Stomach (tissue), 9 donors: ENCODE data around the gene HADHB. TPM values are rescaled to one million over a fixed set of nuclear protein-coding genes. Genes with fewer than 3 reads are reported as not detected.
"Not testable (repeated sequence)": the region's sequence is repeated elsewhere in the genome, so short reads cannot be mapped to it uniquely, and the experiment has no call there.

ENCODE experiments used
- DNase-seq, 2 donors: peaks; one replicate each; pipeline versions ENCODE4 v3.0.0 to v3.0.0-alpha.2; 2013 to 2019
- H3K27ac ChIP-seq, 5 donors: fragments of 200-600 bp in 4 of 5; sonication (generic) in 4 of 5; one replicate each; pipeline ENCODE4 v1.5.1; 2013 to 2019; ENCODE audit warnings: mild to moderate bottlenecking in 1 of 5, moderate library complexity in 1 of 5
- H3K27me3 ChIP-seq, 3 donors: fragments of 200-600 bp; sonication (generic); one replicate each; pipeline ENCODE4 v1.5.1; 2017 to 2019; ENCODE audit warnings: mixed run types in 1 of 3
- H3K36me3 ChIP-seq, 4 donors: fragments of 200-600 bp; sonication (generic); 1 replicate in 3 of 4; 2 replicates in 1 of 4; pipeline ENCODE4 v1.5.1; 2016 to 2019
- H3K4me1 ChIP-seq, 4 donors: fragments of 200-600 bp; sonication (generic); one replicate each; pipeline ENCODE4 v1.5.1; 2016 to 2019
- H3K4me3 ChIP-seq, 4 donors: fragments of 200-600 bp; sonication (generic) in 3 of 4; one replicate each; pipeline ENCODE4 v1.5.1; 2016 to 2019; ENCODE audit warnings: mild to moderate bottlenecking in 1 of 4
- H3K9me3 ChIP-seq, 4 donors: fragments of 200-600 bp; sonication (generic); one replicate each; pipeline ENCODE4 v1.5.1; 2016 to 2019
- CTCF ChIP-seq, 7 experiments: fragments of 450-650 bp in 4 of 7; fragments of 200-600 bp in 3 of 7; sonication (generic) in 3 of 7; IDR thresholded peaks; one replicate each; pipeline ENCODE4 v1.5.1; 2016 to 2019; ENCODE audit warnings: antibody characterized with exemption in 7 of 7, control low read depth in 2 of 7, mild to moderate bottlenecking in 1 of 7
- EP300 ChIP-seq: sonication (generic); formaldehyde crosslinking; IDR thresholded peaks from one replicate; pipeline ENCODE4 v1.6.1; 2017; ENCODE audit warnings: antibody characterized with exemption
- POLR2A ChIP-seq, 4 donors: fragments of 450-650 bp; IDR thresholded peaks; one replicate each; pipeline ENCODE4 v1.6.1; 2016; ENCODE audit warnings: antibody characterized with exemption in 4 of 4, control low read depth in 2 of 4, mild to moderate bottlenecking in 1 of 4, moderate library complexity in 1 of 4
- POLR2AphosphoS5 ChIP-seq, 3 donors: sonication (generic); formaldehyde crosslinking; IDR thresholded peaks; one replicate each; pipeline ENCODE4 v1.6.1; 2016; ENCODE audit warnings: antibody characterized with exemption in 3 of 3
- WGBS, 5 donors: extraction: QIAGEN DNeasy Blood & Tissue Kit in 3 of 5; methylation state at CpG; one replicate each; pipeline versions ENCODE4 v1.1.5 to v1.1.7; 2013 to 2018; 5-methylcytosine and 5-hydroxymethylcytosine counted together
- intact Hi-C: fragments of 100-400 bp; cut with DNase I; formaldehyde crosslinking; loops from one replicate; pipeline ENCODE4 v1.15.1; 2023; ENCODE audit warnings: low total_unique reads
- polyA plus RNA-seq, 3 donors: library from polyadenylated mRNA; stranded (reverse); fragments of 200-250 nt; gene quantifications; one replicate each; pipeline ENCODE4 v1.2.3, GENCODE V29; 2013
- total RNA-seq, 5 donors: library from RNA; depleted of rRNA; stranded (reverse); fragments of >200 nt; gene quantifications; one replicate each; pipeline versions ENCODE4 v1.1.0 to v1.2.3, GENCODE V29; 2014 to 2016
- donor health status: healthy with polysubstance abuse.
- donor health status: Bipolar disorder and iron deficiency.
- donor health status: healthy.

Gene HADHB
- total and polyA plus RNA-seq, 8 donors, result 70.4 to 178 (median 91.4) TPM

DNA sequence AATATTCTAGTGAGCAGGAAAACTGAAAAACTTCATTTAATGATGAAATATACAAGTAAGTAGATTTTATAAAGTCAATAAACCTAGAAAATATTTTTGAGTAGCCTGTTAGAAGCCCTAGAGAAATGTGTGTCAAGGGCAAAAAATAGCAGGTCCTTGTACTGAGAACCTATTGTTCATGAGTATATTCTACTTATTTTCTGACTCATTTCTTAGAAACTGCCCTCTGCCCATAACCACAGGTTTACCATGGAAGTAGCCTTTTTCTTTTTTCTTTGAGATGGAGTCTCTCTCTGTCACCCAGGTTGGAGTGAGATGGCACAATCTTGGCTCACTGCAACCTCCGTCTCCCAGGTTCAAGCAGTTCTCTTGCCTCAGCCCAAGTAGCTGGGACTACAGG lies 81.8 kb downstream of the HADHB start:
- TF ChIP-seq EP300 (no peak), POLR2AphosphoS5 (IDR thresholded peaks at IDR 0.05) (no peak), POLR2A (IDR thresholded peaks at IDR 0.05) (no peak), CTCF (IDR thresholded peaks at IDR 0.05) (no peak)
- no peaks in the 10 kb centered on the region for H3K9me3 ChIP-seq
- H3K4me1 ChIP-seq, result peaks cover 0 to 8% (median 0%) of the 10 kb centered on the region in 4 donors
- no peaks in the 10 kb centered on the region for H3K27me3 ChIP-seq
- H3K27ac ChIP-seq, result no peak overlapping the region
- no peak overlapping the region for H3K4me3 ChIP-seq
- WGBS, 5 donors, result 74 to 94% (median 88%) methylated on average over 1 of the region's 1 CpG
- H3K36me3 ChIP-seq, result no peaks in the 10 kb centered on the region
- no peak for DNase-seq
- intact Hi-C loops, result loop anchor here (10.0 kb wide), 1 partner anchor 82 kb away; the partner anchor contains the start of genes HADHA and HADHB

DNA sequence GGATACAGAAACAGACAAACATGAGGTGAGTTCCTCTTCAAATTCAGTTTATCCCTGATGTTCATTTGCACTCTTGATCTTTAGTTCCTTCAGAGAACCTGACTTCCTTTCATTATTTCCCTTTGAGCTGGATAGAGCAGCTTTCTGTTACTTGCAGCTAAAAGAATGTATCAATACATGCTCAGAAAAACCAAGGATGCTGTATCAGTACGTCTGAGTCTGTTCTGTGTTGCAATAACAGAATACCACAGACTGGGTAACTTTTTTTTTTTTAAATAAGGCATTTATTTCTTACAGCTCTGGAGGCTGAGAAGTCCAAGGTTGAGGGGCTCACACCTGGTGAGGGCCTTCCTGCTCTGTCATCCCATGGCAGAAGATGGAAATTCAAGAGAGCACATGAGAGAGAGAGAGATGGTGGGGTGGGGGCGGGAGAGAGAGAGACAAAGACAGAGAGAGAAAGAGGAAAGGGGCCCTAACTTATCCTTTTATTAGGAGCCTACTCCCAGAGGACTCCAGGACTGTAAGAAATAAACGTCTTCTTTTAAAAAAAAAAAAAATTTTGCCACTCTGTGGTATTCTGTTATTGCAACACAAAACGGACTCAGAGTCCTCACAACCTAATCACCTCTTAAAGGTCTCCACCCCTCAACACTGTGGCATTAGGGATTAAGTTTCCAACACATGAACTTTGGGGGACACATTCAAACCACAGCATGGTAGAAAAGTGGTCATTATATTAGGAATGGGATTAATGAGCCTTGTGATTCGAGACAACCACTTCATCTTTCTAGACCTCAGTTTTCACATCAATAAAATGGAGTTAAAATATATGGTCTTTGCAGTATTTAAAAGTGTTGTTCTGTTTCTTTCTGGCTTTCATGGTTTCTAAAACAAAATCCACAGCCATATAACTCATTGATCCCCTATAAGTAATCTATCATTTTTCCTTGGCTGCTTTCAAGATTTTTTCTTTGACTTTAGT lies 82.8 kb downstream of the HADHB start:
- Histone ChIP-seq H3K36me3 (no peaks in the 10 kb centered on the region), H3K27me3 (no peaks in the 10 kb centered on the region), H3K4me3 (no peak overlapping the region), H3K9me3 (no peaks in the 10 kb centered on the region), H3K27ac (no peak overlapping the region), H3K4me1 (peaks cover 0 to 8% (median 0%) of the 10 kb centered on the region in 4 donors)
- no peak for DNase-seq
- WGBS, 5 donors, result 53 to 62% (median 59%) methylated on average over 5 of the region's 5 CpGs
- TF ChIP-seq POLR2AphosphoS5 (IDR thresholded peaks at IDR 0.05) (no peak), CTCF (IDR thresholded peaks at IDR 0.05) (no peak), EP300 (no peak), POLR2A (IDR thresholded peaks at IDR 0.05) (no peak)
- intact Hi-C loops, result loop anchor here (10.0 kb wide), 1 partner anchor 83 kb away; the partner anchor contains the start of genes HADHA and HADHB

DNA sequence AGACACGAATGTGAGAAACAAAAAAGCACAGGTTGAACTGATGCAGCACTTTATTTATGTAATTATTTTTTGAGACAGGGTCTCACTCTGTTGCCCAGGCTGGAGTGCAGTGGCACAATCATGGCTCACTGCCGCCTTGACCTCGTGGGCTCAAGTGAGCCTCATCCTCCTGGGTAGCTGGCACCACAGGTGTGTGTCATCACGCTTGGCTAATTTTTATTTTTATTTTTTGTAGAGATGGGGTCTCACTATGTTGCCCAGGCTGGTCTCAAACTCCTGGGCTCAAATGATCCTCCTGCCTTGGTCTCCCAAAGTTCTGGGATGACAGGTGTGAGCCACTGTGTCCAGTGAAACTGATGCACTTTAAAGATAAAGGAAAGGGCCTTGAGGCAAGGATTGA lies 84.3 kb downstream of the HADHB start:
- intact Hi-C loops, result loop anchor here (10.0 kb wide), 1 partner anchor 84 kb away; the partner anchor contains the start of genes HADHA and HADHB
- H3K4me3 ChIP-seq, H3K4me1 ChIP-seq, H3K27me3 ChIP-seq, H3K27ac ChIP-seq, DNase-seq, H3K9me3 ChIP-seq, H3K36me3 ChIP-seq: not testable (repeated sequence)
- WGBS, 5 donors, result 92 to 97% (median 95%) methylated on average over 4 of the region's 4 CpGs

DNA sequence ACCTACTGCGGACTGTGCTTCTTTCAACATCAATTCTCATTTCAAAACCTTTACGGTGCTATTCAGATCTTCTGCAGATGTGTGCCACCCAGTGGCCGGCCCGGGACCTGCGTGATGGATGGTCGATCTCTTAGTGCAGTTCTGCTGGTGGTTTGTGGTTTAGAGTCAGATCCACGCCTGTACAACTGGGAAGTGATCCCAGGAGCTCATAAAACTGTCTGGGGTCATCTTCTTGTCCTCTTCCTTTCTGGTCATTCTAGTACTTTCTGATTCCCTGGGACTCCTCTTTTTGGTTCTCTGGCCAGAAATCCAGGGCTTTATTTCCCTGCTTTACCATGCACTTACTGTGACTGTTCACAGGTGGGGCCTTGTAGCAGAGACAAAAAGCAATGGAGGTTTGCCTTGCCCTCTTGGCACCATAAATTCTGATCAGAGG lies 85.4 kb downstream of the HADHB start:
- no peak overlapping the region for H3K27ac ChIP-seq

More for the DNA sequence above, 85.4 kb downstream of the HADHB start:
- Histone ChIP-seq H3K4me3 (no peak overlapping the region), H3K36me3 (no peaks in the 10 kb centered on the region), H3K27me3 (no peaks in the 10 kb centered on the region), H3K9me3 (no peaks in the 10 kb centered on the region), H3K4me1 (peaks cover 0 to 8% (median 0%) of the 10 kb centered on the region in 4 donors)
- intact Hi-C loops, result no loop called here
- 0 to 3% (median 1%) methylated on average over 7 of the region's 7 CpGs for whole genome bisulfite sequencing, 5 donors
- TF ChIP-seq CTCF (IDR thresholded peaks at IDR 0.05) (peak in 6 of 7 experiments; percentile 50 to 88 (median 87)), POLR2AphosphoS5 (IDR thresholded peaks at IDR 0.05) (peak in 1 of 3 donors; percentile 45), POLR2A (IDR thresholded peaks at IDR 0.05) (no peak), EP300 (no peak)
- peak; percentile 91 to 92 for DNase-seq
